MV-4-11 (cell line): ENCODE results near the gene ANXA4.
A peak's percentile ranks its signal among the peaks of the same experiment; 100 is the strongest.
"Not testable (repeated sequence)": the region's sequence is repeated elsewhere in the genome, so short reads cannot be mapped to it uniquely, and the experiment has no call there.

Source experiments
- DNase-seq: peaks from one replicate; lab custom pipeline; 2025; lab: John Stamatoyannopoulos, UW

The ANXA4 gene

GRCh38 chr2:69754633-69755032, 12.7 kb downstream of the ANXA4 start:
- no peak for DNase-seq

- DNase-seq, result peak; percentile 23
Observed at GRCh38 chr2:69755862-69756467, 14.0 kb downstream of the ANXA4 start.

DNA sequence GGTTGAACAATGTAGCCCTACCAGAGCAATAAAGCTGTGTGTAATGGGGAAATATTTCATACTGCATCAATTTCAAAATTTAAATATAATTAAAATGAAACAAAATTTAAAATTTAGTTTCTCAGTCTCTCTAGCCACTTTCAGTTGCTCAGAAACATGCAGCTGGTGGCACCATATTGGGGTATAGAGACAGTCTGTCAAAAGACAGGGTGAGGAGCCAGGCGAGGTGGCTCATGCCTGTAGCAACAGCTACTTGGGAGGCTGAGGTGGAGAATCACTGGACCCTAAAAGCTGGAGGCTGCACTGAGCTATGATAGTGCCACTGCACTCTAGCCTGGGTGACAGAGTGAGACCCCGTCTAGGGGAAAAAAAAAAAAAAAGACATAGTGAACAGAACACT, 20.1 kb downstream of the ANXA4 start:
- DNase-seq, result no peak

- DNase-seq, result peak; percentile 85
Observed at GRCh38 chr2:69762513-69763494, 20.9 kb downstream of the ANXA4 start.

GRCh38 chr2:69763831-69764230, 21.9 kb downstream of the ANXA4 start:
- DNase-seq, result not testable (repeated sequence)

DNA sequence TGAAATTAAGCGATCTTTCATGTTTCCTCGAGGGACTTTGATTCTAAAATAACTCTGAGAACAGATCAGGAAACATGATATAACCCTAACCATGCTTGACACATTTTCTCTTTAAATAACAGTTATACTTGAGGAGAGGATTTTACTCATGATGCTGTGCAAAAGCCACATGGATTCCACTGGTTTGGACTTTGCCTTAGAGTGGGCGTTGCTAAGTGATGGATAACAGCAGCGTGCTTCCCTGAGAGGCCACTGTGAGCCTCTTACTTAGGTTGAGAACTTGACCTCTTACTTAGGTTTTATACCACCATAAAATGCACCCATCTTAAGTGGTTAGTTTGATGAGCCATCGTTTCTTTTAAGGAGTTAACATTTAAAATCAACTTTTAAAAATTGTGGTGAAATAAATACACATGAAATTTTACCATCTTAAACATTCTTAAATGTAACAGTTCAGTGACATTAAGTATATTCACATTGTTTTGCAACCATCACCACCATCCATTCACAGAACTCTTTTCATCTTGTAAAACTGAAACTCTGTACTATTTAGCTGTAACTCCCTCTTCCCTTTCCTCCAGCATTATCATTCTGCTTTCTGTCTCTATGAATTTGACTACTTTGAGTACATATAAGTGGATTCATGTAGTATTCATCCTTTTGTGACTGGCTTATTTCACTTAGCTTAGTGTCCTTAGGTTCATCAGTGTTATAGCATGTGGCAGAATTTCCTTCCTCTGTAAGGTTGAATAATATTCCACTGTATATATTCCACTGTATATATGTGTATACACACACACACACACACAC, 22.6 kb downstream of the ANXA4 start:
- DNase-seq, result peak; percentile 56

- peak; percentile 70 for DNase-seq
Observed at GRCh38 chr2:69765096-69765380, 23.1 kb downstream of the ANXA4 start.

DNA sequence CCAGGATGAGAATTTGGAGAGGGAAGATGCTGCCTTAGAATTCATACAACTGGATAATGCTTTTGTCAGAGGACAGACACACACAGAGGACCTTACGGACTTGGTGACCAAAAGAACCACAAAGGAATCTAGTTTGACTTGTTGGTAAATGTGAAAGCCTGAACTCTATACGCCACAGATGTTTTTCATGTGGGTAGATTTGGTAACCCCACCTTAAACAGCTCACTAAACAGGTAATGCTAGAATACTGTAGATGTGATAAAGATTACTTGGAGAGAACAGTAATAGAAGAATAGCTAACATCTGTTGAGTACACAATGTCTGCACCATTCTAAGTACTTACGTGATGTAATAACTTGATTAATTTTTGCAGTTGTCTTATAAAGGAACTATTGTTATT, 24.1 kb downstream of the ANXA4 start:
- DNase-seq, result no peak

GRCh38 chr2:69767034-69767433, 25.1 kb downstream of the ANXA4 start:
- no peak for DNase-seq

DNA sequence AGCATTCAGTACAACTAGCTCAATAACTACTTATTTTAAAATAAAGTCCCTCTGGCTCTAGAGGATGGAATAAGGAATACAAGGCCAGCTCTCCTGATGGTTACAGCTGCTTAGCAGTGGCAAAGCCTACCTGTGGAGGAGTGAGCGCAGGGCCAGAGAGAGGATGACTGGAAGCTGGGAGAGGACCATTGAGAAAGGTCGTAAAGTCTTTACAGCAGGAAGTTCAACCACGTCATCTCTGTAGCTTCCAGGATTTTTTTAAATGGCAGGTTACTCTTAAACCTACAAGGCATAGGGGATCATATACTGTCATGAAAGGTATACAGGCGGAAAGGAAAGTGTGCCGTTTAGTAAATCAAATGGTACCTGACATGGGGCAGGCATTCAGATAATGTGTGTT, 26.3 kb downstream of the ANXA4 start:
- no peak for DNase-seq

GRCh38 chr2:69768789-69769188, 26.9 kb downstream of the ANXA4 start:
- DNase-seq, result no peak

DNA sequence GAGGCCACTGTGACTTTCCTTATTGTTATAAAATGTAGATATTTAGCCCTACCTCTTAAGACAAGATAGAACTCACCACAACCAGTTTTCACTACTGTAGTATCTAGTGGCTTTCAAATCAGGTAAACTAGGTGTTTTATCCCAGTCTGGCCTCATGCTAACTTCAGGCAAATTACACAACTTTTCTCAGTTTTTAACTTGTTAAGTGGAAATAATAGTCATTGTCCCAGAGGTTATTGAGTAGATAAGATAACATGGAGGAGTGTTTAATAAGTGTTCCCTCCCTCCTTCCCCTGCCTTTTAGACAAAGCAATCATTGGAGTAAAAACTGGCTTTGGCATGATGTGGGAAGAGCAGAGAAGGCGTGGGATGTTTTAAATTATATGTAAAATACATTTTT, 27.3 kb downstream of the ANXA4 start:
- no peak for DNase-seq

DNA sequence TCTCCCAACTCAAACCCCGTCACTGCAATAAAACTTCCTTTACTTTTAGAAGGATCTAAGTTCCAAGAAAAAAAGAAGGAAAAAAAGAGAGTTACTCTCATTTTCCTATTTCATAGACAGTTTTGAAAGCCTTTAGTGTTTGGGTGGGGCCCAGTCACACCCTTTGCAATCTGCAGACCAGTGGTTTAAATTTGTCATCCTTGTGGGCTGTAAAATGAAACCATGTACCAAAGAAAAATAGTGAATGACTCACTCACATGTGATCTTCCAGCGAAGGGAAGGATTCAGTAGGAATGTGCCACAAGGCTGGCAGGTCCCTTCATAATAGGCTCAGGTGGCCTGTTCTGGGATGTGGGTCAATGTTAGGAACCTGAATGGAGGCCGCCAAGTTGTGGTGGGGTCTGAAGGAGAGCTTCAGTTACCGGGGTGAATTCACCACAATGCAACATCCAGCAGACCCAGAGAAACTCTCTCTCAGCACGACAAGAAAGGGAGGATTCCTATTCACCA, 28.3 kb downstream of the ANXA4 start:
- peak; percentile 79 for DNase-seq

GRCh38 chr2:69770747-69771146, 28.8 kb downstream of the ANXA4 start:
- no peak for DNase-seq

DNA sequence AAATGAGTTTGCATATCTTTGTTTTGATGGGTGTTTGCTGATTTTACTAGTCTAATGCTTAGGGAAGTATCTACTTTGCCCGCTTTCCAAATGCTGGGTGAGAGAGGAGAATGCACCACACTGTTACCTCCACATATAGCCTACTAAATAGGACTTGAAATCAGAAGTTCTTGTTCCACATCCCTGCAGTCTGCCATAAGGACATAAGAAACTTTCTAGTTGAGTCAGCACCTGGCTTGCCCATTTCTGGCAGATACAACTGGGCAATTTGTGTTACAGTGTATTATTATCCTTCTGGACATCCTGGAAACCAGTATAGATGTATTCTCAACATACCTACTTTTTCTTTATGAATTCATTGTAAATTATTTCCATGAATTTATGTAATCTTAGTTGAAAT, 29.5 kb downstream of the ANXA4 start:
- no peak for DNase-seq

DNA sequence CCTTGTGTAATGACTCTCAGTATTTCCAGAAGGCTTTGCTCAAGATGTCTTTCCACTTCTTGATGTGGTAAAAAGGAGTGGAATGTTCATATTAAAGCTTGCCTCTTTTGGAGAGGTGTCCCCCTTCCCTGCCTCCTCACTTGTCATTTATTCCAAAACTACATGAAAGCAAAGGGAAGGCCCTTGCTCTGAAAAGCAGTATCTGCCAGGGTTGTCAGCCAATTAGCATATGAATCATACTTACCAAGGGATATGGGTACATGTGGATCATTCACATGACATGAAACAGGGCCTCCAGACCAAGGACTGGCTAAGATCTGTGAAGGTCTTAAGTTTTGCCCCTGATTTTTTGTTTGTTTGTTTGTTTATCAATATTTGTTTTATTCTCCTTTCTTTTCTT, 31.3 kb downstream of the ANXA4 start:
- DNase-seq, result no peak

GRCh38 chr2:69774258-69774983, 32.5 kb downstream of the ANXA4 start:
- DNase-seq, result not testable (repeated sequence)

DNA sequence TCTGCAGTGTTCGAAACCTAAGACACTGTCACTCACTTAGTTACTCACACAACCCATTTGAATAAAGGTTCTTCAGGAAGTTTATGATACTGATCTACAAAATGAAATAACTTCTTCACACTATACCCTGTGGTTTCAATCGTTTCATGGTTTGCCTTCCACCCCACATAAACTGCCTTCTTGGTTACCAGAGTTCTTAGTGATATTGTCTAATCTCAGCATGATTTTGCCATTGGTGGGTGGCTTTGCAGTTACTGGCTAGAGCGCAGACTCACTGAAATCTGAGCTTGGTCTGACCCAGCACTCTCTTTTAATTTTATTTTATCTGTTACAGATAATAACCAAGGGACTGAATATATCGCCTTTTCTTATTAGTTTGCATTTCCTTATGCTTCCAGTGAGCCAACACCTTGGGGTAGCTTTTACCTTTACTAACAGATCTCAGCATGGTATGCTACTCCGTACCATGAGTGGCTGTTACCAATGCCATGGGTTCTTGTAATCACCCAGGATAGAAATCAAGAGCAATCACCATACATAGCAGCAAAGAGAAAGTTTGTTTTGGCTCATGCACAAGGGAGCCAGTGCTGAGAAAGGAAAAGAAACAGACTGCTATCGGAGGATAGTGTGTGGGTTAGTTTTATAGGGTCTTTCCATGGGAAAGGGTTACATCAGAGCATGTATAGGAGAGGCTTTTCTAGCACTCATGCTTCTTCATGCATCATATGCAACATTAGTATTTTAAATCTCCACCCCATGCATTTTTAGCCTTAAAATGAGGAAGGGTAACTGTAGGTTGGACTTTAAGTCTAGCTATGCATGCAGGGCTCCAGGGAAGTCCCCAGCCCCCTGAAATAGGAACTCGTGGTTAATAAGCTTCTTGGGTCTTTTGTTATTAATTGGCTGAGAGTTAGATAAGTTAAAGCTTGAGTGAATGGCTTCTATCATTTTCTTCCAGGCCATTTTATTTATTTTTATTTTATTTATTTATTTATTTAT, 33.3 kb downstream of the ANXA4 start:
- DNase-seq, result no peak

- DNase-seq, result no peak
Observed at GRCh38 chr2:69776886-69777785, 35.2 kb downstream of the ANXA4 start.

GRCh38 chr2:69777786-69778105, 35.8 kb downstream of the ANXA4 start:
- DNase-seq, result no peak
